ENCODE results near the gene CAPN13. TPM values are rescaled to one million over a fixed set of nuclear protein-coding genes. Genes with fewer than 3 reads are reported as not detected.

CAPN13 gene
- polyA plus RNA-seq, 3 donors = 0.11 to 2.5 (median 2.1) TPM

DNA sequence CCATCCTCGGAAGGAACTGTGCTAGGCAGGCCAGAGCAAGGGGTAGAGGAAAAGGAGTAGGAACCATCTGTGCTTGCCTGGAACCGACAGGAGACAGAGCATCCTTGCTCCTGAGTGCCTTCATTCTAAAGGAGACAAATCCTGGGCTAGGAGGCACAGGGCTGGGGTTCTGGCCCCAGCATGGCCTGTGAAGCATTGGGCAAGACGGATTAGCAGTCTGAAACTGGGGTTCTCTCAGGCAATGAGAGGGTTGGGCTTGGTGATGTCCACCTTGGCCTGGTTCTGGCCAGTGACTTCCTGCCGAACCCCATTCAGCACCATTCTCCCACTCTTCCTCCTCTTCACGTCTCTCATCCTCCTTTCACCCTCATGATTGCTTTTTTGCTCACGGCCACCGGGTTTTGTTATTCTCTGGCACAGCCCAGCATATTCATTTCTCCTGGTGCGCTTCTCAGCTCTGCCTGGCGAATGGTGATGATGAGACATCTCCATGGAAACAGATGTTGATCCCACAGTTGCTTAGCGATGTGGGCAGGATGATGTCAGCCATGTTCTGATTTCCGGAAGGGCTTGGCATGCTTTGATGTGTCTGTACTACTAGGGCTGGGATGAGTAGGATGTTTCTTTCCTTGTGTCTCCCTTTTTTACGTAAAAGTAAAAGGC, 127.7 kb downstream of the CAPN13 start:
- no peak overlapping the region for H3K27ac ChIP-seq (ENCODE audit: low read depth, low read length)
- WGBS, 3 donors = 80 to 91% (median 84%) methylated on average over 11 to 12 of the region's 12 CpGs

DNA sequence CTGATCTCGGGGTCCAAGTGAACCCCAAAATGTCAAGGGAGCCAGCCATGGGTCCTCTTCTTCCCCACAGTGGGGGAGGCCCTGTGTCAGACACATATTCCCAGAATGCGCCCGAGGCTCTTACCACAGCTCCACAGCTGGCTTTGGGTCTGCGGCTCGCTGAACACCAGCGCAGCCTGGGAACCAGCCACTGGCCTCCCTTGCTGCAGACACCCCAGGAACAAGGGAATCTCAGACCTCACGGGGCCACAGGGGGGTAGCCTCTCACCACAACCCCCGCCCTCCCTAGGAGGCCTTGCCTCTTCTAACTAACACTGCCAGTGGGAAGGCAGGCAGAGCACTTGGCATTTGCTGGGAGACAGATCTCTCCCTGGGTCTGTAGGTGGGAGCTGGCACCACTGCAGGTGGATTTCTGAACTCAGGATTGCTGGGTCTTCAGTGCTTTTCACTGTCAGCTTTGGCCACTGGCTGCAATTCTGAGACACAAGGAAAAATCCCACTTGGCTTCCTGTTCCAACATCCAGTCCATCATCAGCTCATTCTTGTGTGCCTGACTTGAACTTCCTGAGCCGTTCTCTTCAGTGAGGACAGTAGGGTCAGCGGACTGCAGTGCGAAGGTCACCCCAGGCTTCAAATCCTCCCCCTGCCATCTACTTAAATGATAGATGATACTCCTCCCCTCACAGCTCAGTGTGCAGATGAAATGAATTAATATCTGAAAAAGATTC, 128.7 kb downstream of the CAPN13 start:
- WGBS, 3 donors = 70 to 86% (median 80%) methylated on average over 11 of the region's 11 CpGs
- H3K27ac ChIP-seq (ENCODE audit: low read depth, low read length) = no peak overlapping the region

DNA sequence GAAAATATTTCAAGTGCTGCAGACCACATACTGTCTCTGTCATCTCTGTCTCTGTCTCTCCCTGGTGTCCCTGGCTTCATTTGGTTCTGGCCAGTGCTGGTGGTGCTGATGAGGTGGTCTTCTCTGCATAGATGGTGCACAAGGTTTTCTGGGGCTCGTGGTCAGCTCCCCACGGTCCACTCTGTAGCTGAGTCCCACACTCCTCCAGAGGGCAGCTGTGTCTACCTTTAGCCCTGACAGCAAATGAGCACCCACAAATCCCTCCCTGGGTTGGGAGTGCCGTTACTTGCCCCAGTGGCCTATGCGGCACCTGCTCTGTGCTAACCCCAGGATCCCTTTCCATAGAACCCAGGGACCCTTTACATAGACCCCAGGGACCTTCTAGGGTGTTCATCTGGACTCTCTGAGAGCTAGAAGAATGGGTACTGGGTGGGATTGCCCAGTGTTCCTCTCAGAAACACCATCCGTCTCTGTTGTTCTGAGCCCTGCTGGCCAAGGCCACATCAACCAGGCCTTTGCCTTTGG, 129.3 kb downstream of the CAPN13 start:
- no peak overlapping the region for H3K27ac ChIP-seq (ENCODE audit: low read depth, low read length)
- WGBS, 3 donors = 83 to 90% (median 84%) methylated on average over 5 of the region's 5 CpGs

DNA sequence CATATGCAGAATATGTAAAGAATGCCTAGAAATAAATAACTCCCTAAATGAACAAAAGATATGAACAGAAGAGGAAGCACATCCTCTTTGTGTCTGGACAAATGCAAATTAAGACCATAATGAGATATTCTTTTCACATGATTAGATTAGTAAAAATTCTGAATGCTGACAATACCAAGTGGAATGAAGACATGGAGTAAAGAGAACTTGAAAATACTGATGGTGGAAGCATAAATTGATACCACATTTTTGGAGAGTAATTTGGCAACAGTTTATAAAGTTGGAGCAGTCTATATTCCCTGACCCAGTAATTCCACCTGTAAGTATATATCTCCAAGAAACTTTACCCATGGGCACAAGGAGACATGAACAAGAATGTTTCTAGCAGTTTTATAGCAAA, 130.0 kb downstream of the CAPN13 start:
- H3K27ac ChIP-seq (ENCODE audit: low read depth, low read length) = no peak overlapping the region

DNA sequence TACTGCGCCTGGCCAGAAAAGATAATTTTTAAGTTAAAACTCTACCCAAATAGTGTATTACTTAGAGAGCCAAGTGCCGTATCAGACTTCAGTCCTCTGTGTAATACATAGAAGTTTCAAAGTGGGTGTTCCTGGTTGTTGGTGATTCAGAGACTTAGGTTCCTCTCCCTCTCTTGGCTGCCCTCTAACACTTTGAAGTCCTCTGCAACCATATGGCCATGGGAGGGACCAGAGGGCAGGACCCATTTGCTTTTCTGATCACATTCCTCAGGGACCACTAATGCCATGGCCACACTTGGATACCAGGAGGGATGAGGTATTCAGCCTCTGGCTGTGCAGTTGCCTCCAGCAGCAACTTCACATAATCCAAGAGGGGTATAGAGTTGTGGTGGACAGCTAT, 131.5 kb downstream of the CAPN13 start:
- WGBS, 3 donors = 85 to 91% (median 88%) methylated on average over 2 of the region's 2 CpGs
- no peak overlapping the region for H3K27ac ChIP-seq (ENCODE audit: low read depth, low read length)

DNA sequence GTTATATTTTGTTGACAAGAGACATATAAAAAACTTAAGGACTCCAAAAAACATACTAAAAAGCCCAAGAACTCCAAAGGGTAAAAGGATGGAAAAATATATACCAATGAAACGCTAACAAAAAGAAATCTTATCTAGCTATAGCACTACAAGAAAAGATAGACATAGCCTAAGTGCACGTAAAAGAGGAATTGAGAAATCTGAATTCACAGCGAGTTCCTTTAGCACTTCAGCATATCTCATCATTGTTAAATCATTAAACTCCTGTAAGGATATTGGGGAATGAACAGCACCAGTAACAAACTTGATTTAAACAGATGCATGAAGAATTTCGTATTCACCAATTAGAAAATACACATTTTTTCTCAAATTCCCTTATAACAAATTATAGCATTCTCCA, 134.1 kb downstream of the CAPN13 start:
- no peak overlapping the region for H3K27ac ChIP-seq (ENCODE audit: low read depth, low read length)
- 82 to 95% (median 87%) methylated on average over 4 of the region's 4 CpGs for WGBS, 3 donors

Data from adipose tissue (tissue), 3 donors.